Measurements from ENCODE around the gene MAPK7.
"Not testable (repeated sequence)": the region's sequence is repeated elsewhere in the genome, so short reads cannot be mapped to it uniquely, and the experiment has no call there.

Gene MAPK7

GRCh38 chr17:19348081-19348650 is 30.1 kb upstream of the MAPK7 start:
- Mint-ChIP-seq H3K9me3 (no peaks in the 10 kb centered on the region), H3K27me3 (no peaks in the 10 kb centered on the region), H3K27ac (no peak overlapping the region), H3K4me3 (no peak overlapping the region), H3K4me1 (no peaks in the 10 kb centered on the region)
- DNase-seq (no peak), ATAC-seq (no peak)

GRCh38 chr17:19348806-19349205 is 29.5 kb upstream of the MAPK7 start:
- Mint-ChIP-seq H3K9me3 (no peaks in the 10 kb centered on the region), H3K27ac (no peak overlapping the region), H3K27me3 (no peaks in the 10 kb centered on the region), H3K4me3 (no peak overlapping the region), H3K4me1 (no peaks in the 10 kb centered on the region)
- DNase-seq (no peak), ATAC-seq (no peak)

DNA sequence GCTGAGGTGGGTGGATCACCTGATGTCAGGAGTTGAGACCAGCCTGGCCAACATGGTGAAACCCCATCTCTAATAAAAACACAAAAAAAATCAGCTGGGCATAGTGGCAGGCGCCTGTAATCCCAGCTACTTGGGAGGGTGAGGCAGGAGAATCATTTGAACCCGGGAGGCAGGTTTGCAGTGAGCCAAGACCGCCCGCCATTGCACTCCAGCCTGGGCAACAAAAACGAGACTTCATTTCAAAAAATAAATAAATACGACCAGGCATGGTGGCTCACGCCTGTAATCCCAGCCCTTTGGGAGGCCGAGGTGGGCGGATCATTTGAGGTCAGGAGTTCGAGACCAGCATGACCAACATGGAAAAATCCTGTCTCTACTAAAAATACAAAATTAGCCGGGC is 24.9 kb upstream of the MAPK7 start:
- ATAC-seq, DNase-seq, H3K4me3 Mint-ChIP-seq, H3K27ac Mint-ChIP-seq, H3K9me3 Mint-ChIP-seq, H3K4me1 Mint-ChIP-seq: not testable (repeated sequence)
- peaks cover 12% of the 10 kb centered on the region for H3K27me3 Mint-ChIP-seq

GRCh38 chr17:19354748-19355147 is 23.6 kb upstream of the MAPK7 start:
- Mint-ChIP-seq H3K27me3 (peaks cover 21% of the 10 kb centered on the region), H3K4me3 (no peak overlapping the region), H3K9me3 (no peaks in the 10 kb centered on the region), H3K27ac (no peak overlapping the region), H3K4me1 (no peaks in the 10 kb centered on the region)
- ATAC-seq (no peak), DNase-seq (no peak)

GRCh38 chr17:19357351-19357750 is 20.9 kb upstream of the MAPK7 start:
- Mint-ChIP-seq H3K4me1 (peaks cover 11% of the 10 kb centered on the region), H3K27me3 (peaks cover 38% of the 10 kb centered on the region), H3K27ac (no peak overlapping the region), H3K4me3 (no peak overlapping the region), H3K9me3 (no peaks in the 10 kb centered on the region)
- no peak for ATAC-seq
- no peak for DNase-seq

DNA sequence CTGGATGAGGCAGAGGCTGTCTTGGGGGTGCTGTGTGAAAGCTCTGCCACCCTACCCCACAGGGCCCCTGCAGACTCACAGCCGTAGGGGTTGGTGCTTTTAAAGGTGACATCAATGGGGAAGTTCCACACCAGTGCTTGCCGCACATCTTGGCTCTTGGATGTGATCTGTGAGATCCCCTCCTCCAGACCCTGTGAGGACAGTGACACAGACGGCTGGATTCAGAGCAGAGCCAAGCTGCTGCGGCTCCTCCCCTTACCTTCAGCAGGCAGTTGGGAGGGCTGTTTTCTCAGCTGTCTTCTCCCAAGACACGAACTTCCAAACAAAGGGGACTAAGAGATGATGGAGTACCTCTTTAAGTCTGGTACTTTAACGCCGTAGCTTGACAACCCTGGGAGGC is 20.5 kb upstream of the MAPK7 start:
- DNase-seq = no peak
- peaks cover 12% of the 10 kb centered on the region for H3K4me1 Mint-ChIP-seq
- no peak overlapping the region for H3K27ac Mint-ChIP-seq
- no peaks in the 10 kb centered on the region for H3K9me3 Mint-ChIP-seq
- H3K27me3 Mint-ChIP-seq = peaks cover 38% of the 10 kb centered on the region
- ATAC-seq = no peak
- no peak overlapping the region for H3K4me3 Mint-ChIP-seq

DNA sequence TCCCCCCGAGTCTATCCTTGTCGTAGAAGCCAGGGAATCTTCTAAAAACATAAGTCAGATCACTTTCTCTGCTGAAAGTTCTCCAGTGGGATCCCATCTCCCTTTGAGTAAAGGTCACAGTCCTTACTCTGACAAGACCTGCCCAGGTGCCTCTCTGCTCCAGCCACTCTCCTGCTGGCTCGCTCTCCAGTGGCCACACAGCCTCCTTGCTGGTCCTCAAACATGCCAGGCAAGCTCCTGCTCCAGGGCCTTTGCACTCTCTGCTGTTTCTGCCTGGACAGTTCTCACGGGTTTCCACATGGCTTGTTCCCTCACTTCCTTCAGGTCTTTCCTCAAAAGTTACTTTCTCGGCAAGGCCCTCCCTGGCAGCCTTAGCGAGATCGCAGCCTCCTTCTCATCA is 19.1 kb upstream of the MAPK7 start:
- H3K4me3 Mint-ChIP-seq = no peak overlapping the region
- no peak for DNase-seq
- peaks cover 22% of the 10 kb centered on the region for H3K4me1 Mint-ChIP-seq
- ATAC-seq = no peak
- H3K27ac Mint-ChIP-seq = no peak overlapping the region
- H3K9me3 Mint-ChIP-seq = no peaks in the 10 kb centered on the region
- H3K27me3 Mint-ChIP-seq = peaks cover 48% of the 10 kb centered on the region

DNA sequence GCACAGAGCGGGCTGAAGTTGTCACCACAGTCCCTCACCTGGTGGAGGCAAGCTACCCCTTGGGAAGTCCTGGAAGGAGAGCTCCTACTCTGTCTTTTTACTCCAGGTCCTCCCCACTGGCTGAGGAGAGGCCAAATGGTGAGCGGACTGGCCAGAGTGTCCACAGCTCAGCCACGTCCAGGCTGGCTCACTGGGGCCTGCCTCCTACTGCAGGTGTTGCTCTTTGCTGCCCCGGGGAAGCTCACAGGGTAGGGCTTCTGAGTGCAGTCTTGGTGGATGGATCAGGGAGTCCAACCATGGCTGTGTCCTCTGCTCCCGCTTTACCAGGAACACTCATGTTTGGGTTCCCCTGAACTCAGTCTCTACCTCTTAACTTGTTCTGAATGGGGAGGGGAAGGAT is 18.4 kb upstream of the MAPK7 start:
- H3K4me3 Mint-ChIP-seq = no peak overlapping the region

GRCh38 chr17:19360772-19361171 is 17.5 kb upstream of the MAPK7 start:
- Mint-ChIP-seq H3K27ac (peak overlapping the region in 1 of 2 donors; percentile 55), H3K4me1 (peaks cover 22% of the 10 kb centered on the region), H3K27me3 (peaks cover 57% of the 10 kb centered on the region), H3K9me3 (no peaks in the 10 kb centered on the region), H3K4me3 (no peak overlapping the region)
- ATAC-seq (no peak), DNase-seq (no peak)

More for the DNA sequence above, 18.4 kb upstream of the MAPK7 start:
- Mint-ChIP-seq H3K9me3 (no peaks in the 10 kb centered on the region), H3K27me3 (peaks cover 55% of the 10 kb centered on the region), H3K27ac (no peak overlapping the region), H3K4me1 (peaks cover 22% of the 10 kb centered on the region)
- ATAC-seq = no peak
- DNase-seq = no peak

DNA sequence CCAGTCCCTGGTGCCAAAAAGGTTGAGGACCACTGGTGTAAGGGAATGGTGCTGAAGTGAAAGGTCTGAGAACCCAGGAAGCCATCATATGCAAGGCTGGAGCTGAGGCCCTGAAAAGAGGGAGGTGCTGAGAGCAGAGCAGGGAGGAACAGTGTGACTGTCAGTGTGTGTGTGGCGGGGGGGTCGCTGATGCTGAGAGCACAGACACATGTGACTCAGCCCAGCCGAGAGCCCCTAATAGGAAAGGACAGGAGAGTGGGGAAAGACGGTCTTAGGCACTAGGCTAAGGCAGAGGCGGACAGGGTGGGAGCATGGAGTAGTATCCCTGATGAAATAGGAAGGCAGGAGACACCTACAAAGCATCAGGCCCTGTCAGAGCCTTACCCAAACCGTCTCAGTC is 17.0 kb upstream of the MAPK7 start:
- Mint-ChIP-seq H3K27me3 (peaks cover 56% of the 10 kb centered on the region), H3K4me1 (peaks cover 22% of the 10 kb centered on the region), H3K27ac (no peak overlapping the region), H3K4me3 (peak overlapping the region; percentile 33 to 60), H3K9me3 (no peaks in the 10 kb centered on the region)
- ATAC-seq = no peak
- DNase-seq = no peak

DNA sequence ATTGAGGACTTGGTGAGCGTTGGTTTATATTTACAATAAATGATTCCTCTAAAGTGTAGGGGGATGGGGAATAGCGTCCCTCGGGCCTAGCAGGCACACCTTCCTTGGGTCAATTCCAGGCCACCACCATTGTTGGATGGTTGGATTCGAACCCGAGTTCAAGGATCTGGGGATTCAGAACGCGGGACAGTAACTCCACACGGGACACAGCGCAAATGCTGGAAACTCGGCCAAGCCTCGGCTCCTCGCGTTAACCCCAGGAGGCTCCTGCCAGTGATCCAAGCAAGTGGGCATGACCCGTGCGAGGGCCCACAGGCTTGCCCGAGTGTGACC is 16.4 kb upstream of the MAPK7 start:
- peak overlapping the region; percentile 78 to 83 for H3K4me3 Mint-ChIP-seq
- no peak overlapping the region for H3K27ac Mint-ChIP-seq
- H3K4me1 Mint-ChIP-seq = peaks cover 22% of the 10 kb centered on the region
- DNase-seq = no peak
- peaks cover 51% of the 10 kb centered on the region for H3K27me3 Mint-ChIP-seq
- H3K9me3 Mint-ChIP-seq = no peaks in the 10 kb centered on the region
- ATAC-seq = no peak

GRCh38 chr17:19362277-19363113 is 15.8 kb upstream of the MAPK7 start, which contains the start of gene B9D1:
Gene B9D1, minus strand, starts transcription at chr17:19362723. Its CDS starts 154 bp downstream, at chr17:19362569.
- DNase-seq = peak; percentile 88 to 90
- H3K9me3 Mint-ChIP-seq = no peaks in the 10 kb centered on the region
- peak within 1 kb of the TSS in 1 of 2 donors; percentile 27 for H3K27ac Mint-ChIP-seq
- H3K4me1 Mint-ChIP-seq = peaks cover 22% of the 10 kb centered on the region
- H3K27me3 Mint-ChIP-seq = peaks cover 45% of the 10 kb centered on the region
- H3K4me3 Mint-ChIP-seq = peak within 1 kb of the TSS; percentile 78 to 83
- peak; percentile 87 for ATAC-seq

DNA sequence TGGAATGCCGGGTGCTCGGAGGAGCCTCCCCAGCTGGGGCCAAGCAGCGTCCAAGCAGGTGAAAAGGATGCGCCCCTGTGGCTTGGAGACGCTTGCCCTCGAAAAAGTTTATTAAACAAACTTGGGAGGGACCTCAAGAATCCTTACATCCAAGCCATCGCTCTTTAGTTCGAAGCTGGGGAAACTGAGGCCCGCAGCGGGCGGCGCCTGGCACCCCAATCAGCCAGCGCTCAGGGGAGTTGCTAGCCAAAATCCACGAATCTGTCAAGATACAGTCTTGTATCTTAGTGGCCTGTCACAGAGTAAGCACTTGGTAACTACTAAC is 15.2 kb upstream of the MAPK7 start:
- Mint-ChIP-seq H3K4me1 (peaks cover 22% of the 10 kb centered on the region), H3K27me3 (peaks cover 44% of the 10 kb centered on the region), H3K4me3 (peak overlapping the region in 1 of 2 donors; percentile 83), H3K27ac (no peak overlapping the region), H3K9me3 (no peaks in the 10 kb centered on the region)
- ATAC-seq (no peak), DNase-seq (no peak)

GRCh38 chr17:19363460-19364035 is 14.8 kb upstream of the MAPK7 start:
- ATAC-seq = no peak

DNA sequence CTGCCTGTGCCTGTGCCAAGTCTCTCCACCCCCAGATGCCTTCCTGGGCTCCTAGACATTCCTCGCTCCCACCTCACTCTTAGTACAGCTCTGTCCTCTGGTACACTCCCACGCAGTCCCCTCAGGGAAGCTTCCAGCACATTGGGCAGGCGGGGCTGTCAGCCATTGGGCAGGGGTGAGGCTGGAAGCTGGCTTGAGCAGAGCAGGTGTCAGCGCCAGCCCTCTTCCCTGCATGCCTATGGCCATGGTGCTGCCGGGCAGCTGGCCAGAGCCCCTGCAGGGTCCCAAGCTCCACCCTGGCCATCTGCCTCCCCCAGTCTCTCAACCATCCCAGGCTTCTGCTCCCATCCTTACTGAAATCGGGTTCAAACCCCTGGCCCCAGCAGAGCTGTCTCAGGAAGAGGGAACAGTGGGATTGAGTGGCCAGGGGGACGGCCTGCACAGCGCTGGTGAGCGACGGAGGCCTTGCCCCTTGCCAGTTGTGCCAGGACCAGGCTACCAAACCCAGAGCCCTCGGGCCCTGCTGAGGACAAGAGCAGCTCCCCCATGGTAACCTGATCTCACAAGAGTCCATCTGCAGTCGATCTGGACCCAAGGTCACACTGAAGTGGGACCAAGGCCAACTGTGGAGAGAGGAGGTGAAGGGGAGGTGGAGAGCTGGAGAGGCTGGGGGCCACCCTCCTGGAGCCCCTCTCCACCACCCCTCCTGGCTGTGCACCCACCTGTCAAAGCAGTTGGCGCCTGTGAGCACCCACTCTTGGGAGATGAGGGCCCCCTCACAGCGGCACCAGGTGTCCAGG is 13.4 kb upstream of the MAPK7 start:
- DNase-seq = no peak
- H3K27ac Mint-ChIP-seq = no peak overlapping the region
- ATAC-seq = no peak
- peaks cover 26% of the 10 kb centered on the region for H3K4me1 Mint-ChIP-seq
- H3K9me3 Mint-ChIP-seq = no peaks in the 10 kb centered on the region
- H3K4me3 Mint-ChIP-seq = no peak overlapping the region
- peaks cover 34% of the 10 kb centered on the region for H3K27me3 Mint-ChIP-seq

More at GRCh38 chr17:19363460-19364035, 14.8 kb upstream of the MAPK7 start:
- peaks cover 44% of the 10 kb centered on the region for H3K27me3 Mint-ChIP-seq
- H3K27ac Mint-ChIP-seq = no peak overlapping the region
- H3K4me3 Mint-ChIP-seq = no peak overlapping the region
- no peaks in the 10 kb centered on the region for H3K9me3 Mint-ChIP-seq
- H3K4me1 Mint-ChIP-seq = peaks cover 22% of the 10 kb centered on the region
- DNase-seq = no peak

- H3K4me3 Mint-ChIP-seq = no peak overlapping the region
- H3K9me3 Mint-ChIP-seq = no peaks in the 10 kb centered on the region
- no peak overlapping the region for H3K27ac Mint-ChIP-seq
- no peak for DNase-seq
- H3K27me3 Mint-ChIP-seq = peaks cover 29% of the 10 kb centered on the region
- no peak for ATAC-seq
- H3K4me1 Mint-ChIP-seq = peaks cover 31% of the 10 kb centered on the region
These were observed 12.8 kb upstream of the MAPK7 start for GRCh38 chr17:19365499-19365817.
